Measurements from ENCODE around the gene SCYGR4.
A peak's percentile ranks its signal among the peaks of the same experiment; 100 is the strongest.
"Not testable (repeated sequence)": the region's sequence is repeated elsewhere in the genome, so short reads cannot be mapped to it uniquely, and the experiment has no call there.

The SCYGR4 gene, protein sequence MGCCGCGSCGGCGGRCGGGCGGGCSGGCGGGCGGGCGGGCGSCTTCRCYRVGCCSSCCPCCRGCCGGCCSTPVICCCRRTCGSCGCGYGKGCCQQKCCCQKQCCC

DNA sequence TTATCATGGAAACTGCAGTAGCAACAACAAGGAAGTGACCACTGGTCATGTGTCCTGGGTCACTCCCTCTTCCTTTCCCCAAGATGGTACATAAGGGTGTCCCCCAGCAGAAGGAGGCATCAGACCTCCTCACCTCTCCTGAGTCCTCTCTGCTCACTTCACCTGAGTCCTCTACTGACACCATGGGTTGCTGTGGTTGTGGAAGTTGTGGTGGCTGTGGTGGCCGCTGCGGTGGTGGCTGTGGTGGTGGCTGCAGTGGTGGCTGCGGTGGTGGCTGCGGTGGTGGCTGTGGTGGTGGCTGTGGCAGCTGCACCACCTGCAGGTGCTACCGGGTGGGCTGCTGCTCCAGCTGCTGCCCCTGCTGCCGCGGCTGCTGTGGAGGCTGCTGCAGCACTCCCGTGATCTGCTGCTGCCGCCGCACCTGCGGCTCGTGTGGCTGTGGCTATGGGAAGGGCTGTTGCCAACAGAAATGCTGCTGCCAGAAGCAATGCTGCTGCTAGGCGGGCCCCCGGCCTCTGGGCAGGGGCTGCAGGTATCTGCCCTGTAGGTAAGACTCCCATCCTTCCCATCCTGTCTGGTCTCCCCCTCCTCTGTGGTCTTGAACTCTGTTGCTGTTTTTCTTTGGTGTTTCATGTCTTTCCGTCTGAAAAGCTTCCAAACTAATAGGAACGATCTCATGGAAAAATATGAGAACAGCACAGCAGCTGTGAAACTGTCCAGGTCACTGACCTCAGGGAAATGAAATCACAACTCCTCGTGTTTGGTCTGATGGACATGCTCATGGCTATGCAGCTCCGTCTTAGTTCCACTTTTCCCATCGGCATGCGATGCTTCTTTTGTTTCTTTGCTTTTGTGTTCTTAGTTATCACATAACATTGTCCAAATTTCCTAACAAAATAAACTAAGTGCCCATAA lies at the start of gene SCYGR4:
Gene SCYGR4 (plus strand): TSS at position 183 of the 915 bp plus-strand sequence. CDS start 0 bp downstream, at position 183.
- no peak for DNase-seq

- DNase-seq: no peak
These were observed 48.5 kb upstream of the SCYGR4 start for GRCh38 chr2:227568852-227569169.

DNA sequence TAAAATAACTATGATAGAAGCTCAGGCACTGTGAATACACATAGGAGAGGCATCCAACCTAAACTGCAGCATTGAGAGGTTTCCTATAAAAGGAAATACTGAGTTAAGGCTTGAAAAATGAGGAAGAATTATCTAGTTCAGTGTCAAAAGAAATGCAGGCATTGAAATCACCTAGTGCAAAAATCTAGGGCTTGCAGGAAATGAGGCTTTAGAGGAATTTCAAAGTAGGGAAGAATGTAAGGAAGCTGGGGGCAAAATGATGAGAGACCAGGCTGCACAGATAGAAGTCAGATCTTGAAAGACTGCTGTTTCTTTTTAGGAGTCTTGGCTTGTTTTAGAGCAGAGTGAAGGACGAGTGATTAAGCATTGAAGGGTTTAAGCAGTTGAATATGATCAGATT lies 46.7 kb upstream of the SCYGR4 start:
- DNase-seq: no peak

DNA sequence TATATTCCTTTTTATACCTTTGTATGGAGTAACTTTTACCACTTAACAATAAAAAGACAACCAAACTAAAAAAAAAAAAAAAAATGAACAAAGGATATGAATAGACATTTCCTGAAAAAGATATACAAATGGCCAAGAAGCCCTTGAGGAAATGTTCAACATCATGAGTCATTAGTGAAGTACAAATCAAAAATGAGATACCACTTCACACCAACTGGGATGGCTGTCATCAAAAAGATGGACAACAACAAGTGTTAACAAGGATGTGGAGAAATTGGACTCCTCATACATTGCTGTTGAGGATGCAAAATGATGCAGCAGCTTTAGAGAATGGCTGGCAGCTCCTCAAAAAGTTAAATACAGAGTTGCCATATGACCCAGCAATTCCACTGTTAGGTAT lies 41.2 kb upstream of the SCYGR4 start:
- DNase-seq: no peak

- no peak for DNase-seq
These were observed 40.5 kb upstream of the SCYGR4 start for GRCh38 chr2:227576812-227577211.

- no peak for DNase-seq
These were observed 39.7 kb upstream of the SCYGR4 start for GRCh38 chr2:227577555-227577954.

DNA sequence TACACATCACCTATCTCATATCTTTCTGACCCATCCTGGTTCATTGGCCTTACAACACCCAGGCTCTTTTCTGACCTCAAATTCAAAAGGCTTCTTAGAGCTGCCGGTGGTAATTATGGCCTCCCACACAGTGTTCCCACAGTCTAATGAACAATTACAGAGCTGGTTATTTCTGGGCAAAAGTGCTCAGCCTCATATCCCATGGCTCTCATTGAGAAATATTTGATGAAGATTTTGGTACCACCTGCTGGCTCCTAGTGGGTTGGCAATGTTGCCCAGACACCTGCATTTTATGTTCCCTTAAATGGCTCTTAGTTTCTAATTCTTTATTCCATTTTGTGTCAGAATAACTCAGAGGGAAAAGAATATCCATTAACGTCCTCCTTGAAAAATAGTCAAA lies 38.7 kb upstream of the SCYGR4 start:
- DNase-seq: peak; percentile 91

- peak; percentile 54 for DNase-seq
These were observed 37.5 kb upstream of the SCYGR4 start for GRCh38 chr2:227579791-227580190.

GRCh38 chr2:227582369-227582768 lies 34.9 kb upstream of the SCYGR4 start:
- DNase-seq: no peak

GRCh38 chr2:227592694-227593387 lies 24.5 kb upstream of the SCYGR4 start:
- DNase-seq: no peak

GRCh38 chr2:227595797-227596196 lies 21.5 kb upstream of the SCYGR4 start:
- DNase-seq: no peak

GRCh38 chr2:227597036-227597435 lies 20.3 kb upstream of the SCYGR4 start:
- DNase-seq: no peak

DNA sequence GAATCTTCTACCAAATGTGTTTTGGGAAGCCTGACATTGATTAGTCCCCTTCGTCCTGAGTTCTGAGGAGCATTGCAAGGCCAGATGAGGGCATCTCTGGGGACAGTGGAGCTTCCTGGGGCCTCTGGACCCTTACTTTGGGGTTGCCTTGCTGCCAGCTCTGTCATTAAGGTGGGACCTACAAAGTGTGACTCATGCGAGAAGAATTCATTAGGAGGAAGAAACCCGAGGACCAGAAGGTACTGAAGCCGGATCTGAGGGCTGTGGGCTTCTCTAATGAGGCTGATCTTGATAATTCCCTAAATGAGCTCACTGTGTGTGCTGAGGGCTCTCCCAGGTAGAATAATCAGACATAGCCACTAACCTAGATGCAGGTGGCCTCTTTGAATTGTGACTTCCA lies 19.3 kb upstream of the SCYGR4 start:
- DNase-seq: no peak

GRCh38 chr2:227598835-227599503 lies 18.3 kb upstream of the SCYGR4 start, which contains the start of gene SCYGR2:
Gene SCYGR2 (plus strand): TSS chr2:227598893. CDS start chr2:227598893, 0 bp downstream.
- DNase-seq: not testable (repeated sequence)

DNA sequence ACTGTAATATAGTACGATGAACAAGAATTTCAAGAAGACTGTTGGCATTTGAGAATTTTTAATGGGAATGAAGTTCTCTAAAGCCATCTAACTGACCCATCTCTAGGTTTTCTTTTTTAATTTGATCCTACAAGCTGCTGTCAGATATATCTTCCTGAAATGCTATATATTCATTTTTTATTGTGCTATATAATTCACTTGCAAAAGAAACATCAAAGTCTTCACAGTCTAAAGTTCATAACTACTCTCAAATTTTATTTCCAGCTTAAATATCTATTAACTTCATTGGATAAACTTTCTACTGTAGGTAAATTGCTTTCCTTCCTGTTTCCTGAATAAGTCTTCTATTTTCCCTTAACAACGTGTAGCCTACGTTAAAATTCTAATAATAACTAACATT lies 14.9 kb upstream of the SCYGR4 start:
- DNase-seq: no peak

- DNase-seq: no peak
These were observed 10.8 kb upstream of the SCYGR4 start for GRCh38 chr2:227606476-227606875.

- DNase-seq: no peak
These were observed 9.4 kb upstream of the SCYGR4 start for GRCh38 chr2:227607941-227608340.

- peak; percentile 21 for DNase-seq
These were observed 8.5 kb upstream of the SCYGR4 start for GRCh38 chr2:227608561-227609338.

GRCh38 chr2:227610123-227610522 lies 7.2 kb upstream of the SCYGR4 start:
- DNase-seq: no peak

- peak; percentile 50 for DNase-seq
These were observed 4.6 kb upstream of the SCYGR4 start for GRCh38 chr2:227612546-227613271.

DNA sequence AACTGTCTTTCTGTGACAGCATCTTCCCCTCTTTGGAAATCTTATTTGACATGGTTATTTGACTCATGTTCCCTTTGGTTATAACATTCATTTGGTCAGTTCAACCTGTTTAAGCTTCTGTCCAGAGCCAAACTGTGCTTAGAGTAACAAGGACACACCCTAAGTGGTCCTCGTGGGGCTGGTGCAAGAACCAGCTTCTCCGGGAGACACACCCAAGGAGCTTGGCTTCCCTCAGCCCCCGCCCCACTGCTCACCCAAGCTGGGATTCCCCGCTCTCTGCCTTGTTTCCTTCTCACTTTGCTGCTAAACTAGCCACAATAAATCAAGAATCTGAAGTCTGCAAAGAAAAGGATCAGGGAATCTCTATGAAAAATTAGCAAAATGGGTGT lies 4.0 kb upstream of the SCYGR4 start:
- DNase-seq: no peak

GRCh38 chr2:227614246-227614645 lies 3.1 kb upstream of the SCYGR4 start:
- peak; percentile 25 for DNase-seq
